IMR-90 (cell line): ENCODE measurements around the gene RPL19. TPM values are rescaled to one million over a fixed set of nuclear protein-coding genes. Genes with fewer than 3 reads are reported as not detected.

Experiments
- ATAC-seq: fragments of 200-7000 bp; cut with Tn5 transposase; 2 replicates; pipeline ENCODE4 v1.9.1; 2020; ENCODE audit warnings: low read depth, mild to moderate bottlenecking, moderate library complexity
- BruUV-seq: library from RNA; stranded (reverse); fragments of 400-500 nt; replicated peaks from 2 replicates; lab custom pipeline; 2021; lab: Mats Ljungman, UMichigan
- CTCF ChIA-PET: fragments of 300-600 bp; formaldehyde crosslinking; extraction: SDS; loops from one replicate; lab custom pipeline; 2021; ENCODE audit warnings: antibody characterized with exemption; lab: Yijun Ruan, JAX
- POLR2A ChIA-PET: fragments of 300-600 bp; sonication (Branson Sonifier 250); formaldehyde crosslinking; loops from one replicate; lab custom pipeline; 2022; ENCODE audit warnings: antibody characterized with exemption; ENCODE audit not compliant: unreplicated experiment; lab: Charles Lee
- DNase-seq: peaks from one replicate; pipeline ENCODE4 v3.0.0; 2013
- H2AFZ ChIP-seq: replicated peaks from 2 replicates; pipeline ENCODE3; 2013; ENCODE audit warnings: low read length, mild to moderate bottlenecking; ENCODE audit not compliant: poor library complexity
- H2AK5ac ChIP-seq: 2 replicates; pipeline ENCODE4 v1.6.1; 2013; ENCODE audit warnings: low read depth, low read length, inconsistent platforms
- H2AK9ac ChIP-seq: replicated peaks from 2 replicates; pipeline ENCODE3; 2013; ENCODE audit warnings: mild to moderate bottlenecking, low read depth, low read length, moderate library complexity; ENCODE audit not compliant: poor library complexity
- H2BK120ac ChIP-seq: 2 replicates; pipeline ENCODE4 v1.6.1; 2013; ENCODE audit warnings: low read depth, low read length, inconsistent platforms
- H2BK15ac ChIP-seq: 3 replicates; pipeline ENCODE4 v1.6.1; 2013; ENCODE audit warnings: low read depth, low read length, inconsistent platforms
- H2BK20ac ChIP-seq: 2 replicates; pipeline ENCODE4 v1.6.1; 2013; ENCODE audit warnings: low read depth, mild to moderate bottlenecking, inconsistent platforms, low read length, moderate library complexity
- H2BK5ac ChIP-seq: 2 replicates; pipeline ENCODE4 v1.6.1; 2013; ENCODE audit warnings: mild to moderate bottlenecking, low read depth, low read length, inconsistent platforms; ENCODE audit not compliant: poor library complexity, severe bottlenecking
- H3K14ac ChIP-seq: replicated peaks from 2 replicates; pipeline ENCODE4 v1.6.1; 2013; ENCODE audit warnings: low read depth, low read length, inconsistent platforms
- H3K18ac ChIP-seq: 2 replicates; pipeline ENCODE4 v1.6.1; 2013; ENCODE audit warnings: low read depth, low read length, control low read depth
- H3K23ac ChIP-seq: 2 replicates; pipeline ENCODE4 v1.6.1; 2013; ENCODE audit warnings: low read depth, low read length, inconsistent platforms
- H3K27ac ChIP-seq: 2 replicates; pipeline ENCODE4 v1.5.1; 2013; ENCODE audit warnings: mild to moderate bottlenecking, control low read depth, low read length; ENCODE audit not compliant: insufficient read depth
- H3K27me3 ChIP-seq: 2 replicates; pipeline ENCODE4 v1.6.1; 2013; ENCODE audit warnings: low read length; ENCODE audit not compliant: control insufficient read depth, insufficient read depth
- H3K36me3 ChIP-seq: 2 replicates; pipeline ENCODE4 v1.6.1; 2013; ENCODE audit warnings: low read length, mixed read lengths; ENCODE audit not compliant: control insufficient read depth, insufficient read depth
- H3K4ac ChIP-seq: 2 replicates; pipeline ENCODE4 v1.6.1; 2013; ENCODE audit warnings: low read depth, low read length, inconsistent platforms
- H3K4me1 ChIP-seq: 2 replicates; pipeline ENCODE4 v1.6.1; 2013; ENCODE audit warnings: low read length, mixed read lengths; ENCODE audit not compliant: control insufficient read depth, insufficient read depth
- H3K4me2 ChIP-seq: 2 replicates; pipeline ENCODE4 v1.6.1; 2013; ENCODE audit warnings: low read depth, mild to moderate bottlenecking, control low read depth, low read length, moderate library complexity
- H3K4me3 ChIP-seq: 2 replicates; pipeline ENCODE4 v1.5.1; 2013; ENCODE audit warnings: low read depth, mild to moderate bottlenecking, control low read depth, low read length, moderate library complexity; ENCODE audit not compliant: insufficient read depth
- H3K56ac ChIP-seq: 2 replicates; pipeline ENCODE4 v1.6.1; 2013; ENCODE audit warnings: low read length, inconsistent platforms; ENCODE audit not compliant: insufficient read depth; ENCODE audit errors: extremely low read depth
- H3K79me1 ChIP-seq, 2 experiments: 2 replicates each; pipeline ENCODE4 v1.6.1; 2013; ENCODE audit warnings: low read length in 2 of 2, inconsistent platforms in 1 of 2, low read depth in 1 of 2
- H3K9ac ChIP-seq: 2 replicates; pipeline ENCODE4 v1.6.1; 2013; ENCODE audit warnings: low read depth, low read length, control low read depth
- H3K9me1 ChIP-seq: 2 replicates; pipeline ENCODE4 v1.6.1; 2013; ENCODE audit warnings: low read length, inconsistent platforms; ENCODE audit not compliant: insufficient read depth
- H3K9me3 ChIP-seq: 2 replicates; pipeline ENCODE4 v1.6.1; 2013; ENCODE audit warnings: low read length; ENCODE audit not compliant: control insufficient read depth, insufficient read depth
- H4K20me1 ChIP-seq: 2 replicates; pipeline ENCODE4 v1.6.1; 2013; ENCODE audit warnings: low read length, inconsistent platforms; ENCODE audit not compliant: insufficient read depth
- H4K5ac ChIP-seq: 2 replicates; pipeline ENCODE4 v1.6.1; 2013; ENCODE audit warnings: mild to moderate bottlenecking, low read depth, low read length, control low read depth
- H4K8ac ChIP-seq, 2 experiments: 2 replicates each; pipeline ENCODE4 v1.6.1; 2013; ENCODE audit warnings: low read depth in 2 of 2, low read length in 2 of 2, control low read depth in 1 of 2, inconsistent platforms in 1 of 2
- H4K91ac ChIP-seq: 2 replicates; pipeline ENCODE4 v1.6.1; 2013; ENCODE audit warnings: low read depth, low read length, inconsistent platforms; ENCODE audit not compliant: insufficient read depth
- BHLHE40 ChIP-seq: fragments of 150-350 bp; IDR thresholded peaks from 2 replicates; pipeline ENCODE4 v1.6.1; 2016; ENCODE audit warnings: mild to moderate bottlenecking, low read depth, low read length
- CHD1 ChIP-seq: IDR thresholded peaks from 2 replicates; pipeline ENCODE4 v1.6.1; 2012; ENCODE audit warnings: low read depth, low read length, improper control_type of control experiment
- CTCF ChIP-seq: conservative IDR thresholded peaks from 2 replicates; pipeline ENCODE4 v1.5.1; 2012; ENCODE audit warnings: mild to moderate bottlenecking, low read depth, low read length, improper control_type of control experiment
- ELK1 ChIP-seq: fragments of 150-350 bp; IDR thresholded peaks from 2 replicates; pipeline ENCODE4 v1.6.1; 2016; ENCODE audit warnings: low read depth, mild to moderate bottlenecking, low read length, moderate library complexity, borderline replicate concordance
- MAFK ChIP-seq: IDR thresholded peaks from 2 replicates; pipeline ENCODE4 v1.6.1; 2012; ENCODE audit warnings: low read depth, low read length, improper control_type of control experiment
- RAD21 ChIP-seq: IDR thresholded peaks from 2 replicates; pipeline ENCODE4 v1.6.1; 2012; ENCODE audit warnings: low read length, improper control_type of control experiment
- USF2 ChIP-seq: fragments of 150-350 bp; IDR thresholded peaks from 2 replicates; pipeline ENCODE4 v1.6.1; 2017; ENCODE audit warnings: mild to moderate bottlenecking, antibody characterized with exemption, low read length, low read depth
- WGBS, 2 experiments: methylation state at CpG; one replicate each; pipeline versions ENCODE4 v1.1.5 to v1.1.7; 2013; ENCODE audit warnings: missing lambda C conversion rate in 2 of 2; ENCODE audit not compliant: insufficient read length in 1 of 2; ENCODE audit errors: extremely low coverage in 2 of 2; 5-methylcytosine and 5-hydroxymethylcytosine counted together
- dilution Hi-C: fragments of 300-500 bp; cut with HindIII; formaldehyde crosslinking; loops from one replicate; pipeline ENCODE4 v1.14.3; 2018; ENCODE audit warnings: low sequenced_read_pairs; ENCODE audit not compliant: unreplicated experiment
- in situ Hi-C: fragments of 300-500 bp; cut with MboI; formaldehyde crosslinking; loops from 3 replicates; pipeline ENCODE4 v1.14.3; 2019; ENCODE audit warnings: low sequenced_read_pairs, inconsistent platforms, mixed read lengths
- intact Hi-C: fragments of 100-400 bp; cut with micrococcal nuclease; formaldehyde crosslinking; loops from 2 replicates; pipeline ENCODE4 v1.10.0; 2022
- polyA plus RNA-seq, 3 experiments: library from polyadenylated mRNA; depleted of rRNA; stranded (reverse); fragments of >200 nt; gene quantifications; 2 replicates each; pipeline ENCODE4 v1.2.3, GENCODE V29; 2012; ENCODE audit warnings: low replicate concordance in 1 of 3
- total RNA-seq: library from RNA; depleted of rRNA; stranded (reverse); fragments of >200 nt; gene quantifications from 2 replicates; pipeline ENCODE4 v1.2.3, GENCODE V29; 2012

The RPL19 gene
- total and polyA plus RNA-seq, 2 of the 4 experiments (the other 2 are of a cell fraction), result 2,101 to 2,466 TPM

- no CpG with 5 or more reads among the region's 1 CpG for WGBS, 2 experiments
- Histone ChIP-seq H3K23ac (no peak overlapping the region), H2BK120ac (no peak overlapping the region), H2BK5ac (no peak overlapping the region), H2AK5ac (no peak overlapping the region), H4K8ac (no peak overlapping the region), H2AFZ (no peak overlapping the region), H3K4me1 (no peaks in the 10 kb centered on the region), H4K5ac (no peak overlapping the region), H4K91ac (no peak overlapping the region), H2BK15ac (no peak overlapping the region), H3K14ac (no peak overlapping the region), H3K4ac (no peak overlapping the region), H3K18ac (no peak overlapping the region), H3K56ac (no peak overlapping the region), H3K9me1 (no peaks in the 10 kb centered on the region; the same call in 1 of the 2 replicates), H2BK20ac (no peak overlapping the region), H3K27ac (no peak overlapping the region), H3K4me3 (no peak overlapping the region), H3K79me1 (no peaks in the 10 kb centered on the region; a peak in 1 of 4 replicates), H3K9me3 (no peaks in the 10 kb centered on the region), H3K9ac (no peak overlapping the region), H4K20me1 (no peaks in the 10 kb centered on the region; the same call in 1 of the 2 replicates), H3K36me3 (peaks cover 14% of the 10 kb centered on the region), H2AK9ac (no peak overlapping the region), H3K27me3 (no peaks in the 10 kb centered on the region), H3K4me2 (no peak overlapping the region)
- in situ Hi-C loops, result no loop called here
- no TSS peak for BruUV-seq
- ATAC-seq (no peak), DNase-seq (no peak)
- POLR2A ChIA-PET, result no interaction called here
- TF ChIP-seq ELK1 (no peak), CTCF (no peak), BHLHE40 (no peak), RAD21 (no peak), CHD1 (no peak), MAFK (no peak), USF2 (no peak)
- CTCF ChIA-PET, result interaction anchor here (1.0 kb wide), 1 partner anchor 17 kb away, joined by 3 read pairs; no protein-coding TSS in a partner anchor
- dilution Hi-C loops, result no loop called here
- intact Hi-C loops, result no loop called here
These were observed 51.9 kb downstream of the RPL19 start for GRCh38 chr17:39251997-39252396.
